Thyroid gland (tissue), 4 donors: ENCODE data around the gene ZNF850.

Experiments used
- CTCF ChIP-seq, 6 experiments: fragments of 200-600 bp in 3 of 6; fragments of 450-650 bp in 3 of 6; sonication (generic) in 3 of 6; IDR thresholded peaks; one replicate each; pipeline ENCODE4 v1.5.1; 2016 to 2019; ENCODE audit warnings: antibody characterized with exemption in 6 of 6, mild to moderate bottlenecking in 2 of 6, inconsistent platforms in 1 of 6, moderate library complexity in 1 of 6
- POLR2A ChIP-seq, 2 donors: fragments of 450-650 bp; IDR thresholded peaks; one replicate each; pipeline ENCODE4 v1.6.1; 2017; ENCODE audit warnings: antibody characterized with exemption in 2 of 2, mild to moderate bottlenecking in 2 of 2, moderate library complexity in 1 of 2

GRCh38 chr19:36668646-36669045 is 104.0 kb downstream of the ZNF850 start:
- TF ChIP-seq CTCF (IDR thresholded peaks at IDR 0.05): no peak
- TF ChIP-seq POLR2A (IDR thresholded peaks at IDR 0.05): no peak
